Head of caudate nucleus (tissue), 42 donors: ENCODE measurements around the gene FOXO4.

Experiments used
- DNase-seq, 42 donors: peaks; one replicate each; pipeline versions ENCODE4 v3.0.0 to v3.0.0-alpha.2; 2020 to 2021; ENCODE audit warnings: mixed read lengths in 7 of 42
- intact Hi-C: fragments of 100-400 bp; cut with DNase I; formaldehyde crosslinking; loops from one replicate; pipeline ENCODE4 v1.15.0; 2022

Gene FOXO4

GRCh38 chrX:71128166-71128833, 32.6 kb downstream of the FOXO4 start:
- no peak for DNase-seq
- intact Hi-C loops = no loop called here

GRCh38 chrX:71128915-71129765, 33.5 kb downstream of the FOXO4 start:
- intact Hi-C loops = no loop called here
- DNase-seq = peak in 41 of 42 donors; percentile 54 to 89 (median 74)

GRCh38 chrX:71131510-71131909, 35.9 kb downstream of the FOXO4 start:
- intact Hi-C loops = no loop called here
- DNase-seq = no peak

GRCh38 chrX:71140440-71140839, 44.8 kb downstream of the FOXO4 start:
- DNase-seq = no peak
- intact Hi-C loops = no loop called here

- intact Hi-C loops = no loop called here
- peak in 34 of 42 donors; percentile 27 to 88 (median 64) for DNase-seq
Measured at GRCh38 chrX:71143508-71143907, 47.9 kb downstream of the FOXO4 start.

- DNase-seq = peak in 41 of 42 donors; percentile 20 to 84 (median 68)
Measured at GRCh38 chrX:71144651-71145050, 49.0 kb downstream of the FOXO4 start, which contains the start of gene NLGN3. TSS of gene NLGN3 (plus strand) at chrX:71144841. CDS start at chrX:71147750, 2,909 bp downstream.

GRCh38 chrX:71147496-71148277, 52.0 kb downstream of the FOXO4 start:
- intact Hi-C loops = no loop called here
- DNase-seq = peak in 13 of 42 donors; percentile 28 to 65 (median 48)

More at GRCh38 chrX:71144651-71145050, 49.0 kb downstream of the FOXO4 start, which contains the start of gene NLGN3:
- intact Hi-C loops = no loop called here

GRCh38 chrX:71148278-71148663, 52.6 kb downstream of the FOXO4 start:
- intact Hi-C loops = no loop called here
- no peak for DNase-seq

GRCh38 chrX:71151366-71151765, 55.7 kb downstream of the FOXO4 start:
- DNase-seq = peak in 2 of 42 donors; percentile 1 to 28
- intact Hi-C loops = no loop called here
